Cardiac fibroblast (primary cell): ENCODE results near the gene DDI1.

Source experiments
- DNase-seq, 2 donors: peaks; one replicate each; pipeline versions ENCODE4 v3.0.0 to v3.0.0-alpha.2; 2010; ENCODE audit warnings: low read depth in 2 of 2
- H3K4me3 ChIP-seq, 2 donors: replicated peaks in 1 of 2; 1 replicate in 1 of 2; 2 replicates in 1 of 2; pipeline ENCODE4 v1.5.1; 2011; ENCODE audit warnings: low read depth in 2 of 2, low read length in 2 of 2, mild to moderate bottlenecking in 2 of 2, moderate library complexity in 1 of 2
- TF ChIP-seq, protein P1 (sequence below): IDR thresholded peaks from one replicate; pipeline ENCODE4 v1.5.1; 2011; ENCODE audit warnings: low read depth, mild to moderate bottlenecking, low read length, inconsistent platforms

DDI1 gene

GRCh38 chr11:104073950-104074705, 37.7 kb downstream of the DDI1 start:
- TF ChIP-seq, protein P1, sequence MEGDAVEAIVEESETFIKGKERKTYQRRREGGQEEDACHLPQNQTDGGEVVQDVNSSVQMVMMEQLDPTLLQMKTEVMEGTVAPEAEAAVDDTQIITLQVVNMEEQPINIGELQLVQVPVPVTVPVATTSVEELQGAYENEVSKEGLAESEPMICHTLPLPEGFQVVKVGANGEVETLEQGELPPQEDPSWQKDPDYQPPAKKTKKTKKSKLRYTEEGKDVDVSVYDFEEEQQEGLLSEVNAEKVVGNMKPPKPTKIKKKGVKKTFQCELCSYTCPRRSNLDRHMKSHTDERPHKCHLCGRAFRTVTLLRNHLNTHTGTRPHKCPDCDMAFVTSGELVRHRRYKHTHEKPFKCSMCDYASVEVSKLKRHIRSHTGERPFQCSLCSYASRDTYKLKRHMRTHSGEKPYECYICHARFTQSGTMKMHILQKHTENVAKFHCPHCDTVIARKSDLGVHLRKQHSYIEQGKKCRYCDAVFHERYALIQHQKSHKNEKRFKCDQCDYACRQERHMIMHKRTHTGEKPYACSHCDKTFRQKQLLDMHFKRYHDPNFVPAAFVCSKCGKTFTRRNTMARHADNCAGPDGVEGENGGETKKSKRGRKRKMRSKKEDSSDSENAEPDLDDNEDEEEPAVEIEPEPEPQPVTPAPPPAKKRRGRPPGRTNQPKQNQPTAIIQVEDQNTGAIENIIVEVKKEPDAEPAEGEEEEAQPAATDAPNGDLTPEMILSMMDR, result no peak
- no peak overlapping the region for H3K4me3 ChIP-seq
- peak in 1 of 2 donors; percentile 5 for DNase-seq

- TF ChIP-seq, protein P1, result no peak
- H3K4me3 ChIP-seq, result no peak overlapping the region
- no peak for DNase-seq
Observed at GRCh38 chr11:104075091-104075490, 38.7 kb downstream of the DDI1 start.

GRCh38 chr11:104075706-104076105, 39.3 kb downstream of the DDI1 start:
- TF ChIP-seq, protein P1, result no peak
- DNase-seq, result no peak
- H3K4me3 ChIP-seq, result no peak overlapping the region

DNA sequence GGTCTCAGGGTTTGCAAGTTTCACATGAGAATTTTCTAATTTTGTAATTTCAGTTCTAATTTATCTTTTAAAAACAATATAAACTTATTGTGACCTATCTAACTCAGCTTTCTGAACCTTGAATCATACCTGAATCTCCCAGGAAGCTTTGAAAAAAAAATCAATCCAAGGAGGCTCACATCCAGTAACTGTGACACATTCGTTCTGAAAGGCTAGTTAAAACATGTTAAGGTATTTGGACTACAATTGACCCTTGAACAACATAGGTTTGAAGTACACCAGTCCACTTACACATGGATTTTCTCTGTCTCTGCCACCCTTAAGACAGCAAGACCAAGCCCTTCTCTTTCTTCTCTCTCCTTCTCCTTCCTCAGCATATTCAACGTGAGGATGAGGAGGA, 40.0 kb downstream of the DDI1 start:
- DNase-seq, result no peak
- TF ChIP-seq, protein P1, result no peak
- H3K4me3 ChIP-seq, result no peak overlapping the region

- DNase-seq, result no peak
- TF ChIP-seq, protein P1, result no peak
- no peak overlapping the region for H3K4me3 ChIP-seq
Observed at GRCh38 chr11:104078245-104078644, 41.8 kb downstream of the DDI1 start.

- H3K4me3 ChIP-seq, result no peak overlapping the region
- TF ChIP-seq, protein P1, result no peak
- no peak for DNase-seq
Observed at GRCh38 chr11:104078995-104079394, 42.6 kb downstream of the DDI1 start.

DNA sequence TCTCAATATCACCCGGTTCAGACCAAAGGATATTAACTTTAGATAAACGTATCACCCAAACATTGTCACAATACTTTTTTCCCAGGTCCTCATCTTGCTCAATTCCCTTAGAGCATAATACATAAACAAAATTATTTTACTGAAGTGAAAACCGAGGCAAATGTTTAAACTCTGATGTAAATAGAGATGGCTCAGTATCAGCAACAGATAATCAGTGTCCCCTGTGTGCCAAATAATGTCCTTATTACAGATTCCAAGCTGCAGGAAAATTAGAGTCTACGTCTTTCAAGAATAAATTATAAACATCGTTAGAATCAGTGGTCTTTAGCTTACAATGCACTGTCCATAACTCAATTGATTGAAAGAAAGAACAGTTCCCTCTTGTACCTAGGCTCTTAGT, 50.2 kb downstream of the DDI1 start:
- TF ChIP-seq, protein P1, result no peak
- no peak for DNase-seq
- H3K4me3 ChIP-seq, result no peak overlapping the region
